ENCODE results near the gene FAM24A. TPM values are rescaled to one million over a fixed set of nuclear protein-coding genes. Genes with fewer than 3 reads are reported as not detected.
"Not testable (repeated sequence)": the region's sequence is repeated elsewhere in the genome, so short reads cannot be mapped to it uniquely, and the experiment has no call there.

FAM24A gene
- total RNA-seq, 1 experiment from 2014 or later: not detected

GRCh38 chr10:122879339-122880273 lies 30.8 kb upstream of the FAM24A start, which contains the start of gene FAM24B:
TSS of gene FAM24B (minus strand) at chr10:122879581. CDS start at chr10:122850515, 29,066 bp downstream.
- Histone ChIP-seq H3K4me3 (peak within 1 kb of the TSS; percentile 58), H3K9me3 (replicated peaks) (no peaks in the 10 kb centered on the region), H3K27ac (peak within 1 kb of the TSS; percentile 37), H3K27me3 (replicated peaks) (no peaks in the 10 kb centered on the region), H3K36me3 (peaks cover 21% of the 10 kb centered on the region), H3K4me1 (replicated peaks) (peaks cover 25% of the 10 kb centered on the region)
- DNase-seq (ENCODE audit: low read depth in 1 of 2, low spot score in 2 of 2): peak; percentile 93 to 98

DNA sequence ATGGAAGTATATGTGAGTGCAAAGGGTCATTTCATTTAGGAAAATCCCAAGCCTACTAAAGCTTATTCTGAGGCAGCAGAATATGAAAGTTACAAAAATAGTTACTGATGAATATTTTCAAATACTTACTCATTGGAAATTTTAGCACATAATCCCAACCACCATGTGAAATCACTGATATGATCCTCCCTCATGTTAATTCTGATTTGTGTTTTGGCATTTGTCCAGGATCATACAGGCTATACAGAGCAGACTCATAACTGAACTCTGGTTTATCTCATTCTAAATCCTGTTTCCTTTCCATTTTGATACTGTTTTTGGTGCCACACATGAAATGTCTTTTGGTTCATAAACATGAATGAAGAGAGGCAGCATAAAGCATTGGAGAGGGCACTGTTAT lies 27.6 kb upstream of the FAM24A start:
- peaks cover 18% of the 10 kb centered on the region for H3K4me1 ChIP-seq (replicated peaks)
- H3K4me3 ChIP-seq: no peak overlapping the region
- H3K27me3 ChIP-seq (replicated peaks): no peaks in the 10 kb centered on the region
- no peak for DNase-seq (ENCODE audit: low read depth in 1 of 2, low spot score in 2 of 2)
- H3K9me3 ChIP-seq (replicated peaks): no peaks in the 10 kb centered on the region
- 0 out of 2 replicates have a peak, but pooled peaks cover 4% of the 10 kb centered on the region for H3K36me3 ChIP-seq
- no peak overlapping the region for H3K27ac ChIP-seq

- peaks cover 7% of the 10 kb centered on the region for H3K4me1 ChIP-seq (replicated peaks)
Observed at GRCh38 chr10:122884166-122884565, 26.2 kb upstream of the FAM24A start.

GRCh38 chr10:122894261-122894944 lies 16.0 kb upstream of the FAM24A start:
- Histone ChIP-seq H3K27ac (no peak overlapping the region), H3K36me3 (no peaks in the 10 kb centered on the region), H3K27me3 (replicated peaks) (no peaks in the 10 kb centered on the region), H3K4me3 (no peak overlapping the region), H3K9me3 (replicated peaks) (no peaks in the 10 kb centered on the region), H3K4me1 (replicated peaks) (no peaks in the 10 kb centered on the region)
- no peak for DNase-seq (ENCODE audit: low read depth in 1 of 2, low spot score in 2 of 2)

More at GRCh38 chr10:122884166-122884565, 26.2 kb upstream of the FAM24A start:
- Histone ChIP-seq H3K27me3 (replicated peaks) (no peaks in the 10 kb centered on the region), H3K4me3 (no peak overlapping the region), H3K27ac (no peak overlapping the region), H3K36me3 (no peaks in the 10 kb centered on the region), H3K9me3 (replicated peaks) (no peaks in the 10 kb centered on the region)
- no peak for DNase-seq (ENCODE audit: low read depth in 1 of 2, low spot score in 2 of 2)

GRCh38 chr10:122903861-122904260 lies 6.5 kb upstream of the FAM24A start:
- H3K4me3 ChIP-seq; H3K27me3 ChIP-seq (replicated peaks); H3K27ac ChIP-seq: not testable (repeated sequence)

GRCh38 chr10:122911889-122912484 lies 1.6 kb downstream of the FAM24A start:
- no peaks in the 10 kb centered on the region for H3K4me1 ChIP-seq (replicated peaks)
- peak; percentile 30 to 53 for DNase-seq (ENCODE audit: low read depth in 1 of 2, low spot score in 2 of 2)
- no peaks in the 10 kb centered on the region for H3K9me3 ChIP-seq (replicated peaks)
- no peak overlapping the region for H3K4me3 ChIP-seq
- H3K27me3 ChIP-seq (replicated peaks): no peaks in the 10 kb centered on the region
- no peaks in the 10 kb centered on the region for H3K36me3 ChIP-seq
- H3K27ac ChIP-seq: no peak overlapping the region

More at GRCh38 chr10:122903861-122904260, 6.5 kb upstream of the FAM24A start:
- not testable (repeated sequence) for H3K36me3 ChIP-seq; DNase-seq (ENCODE audit: low read depth in 1 of 2, low spot score in 2 of 2); H3K9me3 ChIP-seq (replicated peaks); H3K4me1 ChIP-seq (replicated peaks)

GRCh38 chr10:122915700-122916099 lies 5.3 kb downstream of the FAM24A start:
- H3K27ac ChIP-seq: no peak overlapping the region
- H3K36me3 ChIP-seq: no peaks in the 10 kb centered on the region
- DNase-seq (ENCODE audit: low read depth in 1 of 2, low spot score in 2 of 2): no peak
- no peaks in the 10 kb centered on the region for H3K9me3 ChIP-seq (replicated peaks)
- no peaks in the 10 kb centered on the region for H3K4me1 ChIP-seq (replicated peaks)
- H3K4me3 ChIP-seq: no peak overlapping the region
- H3K27me3 ChIP-seq (replicated peaks): no peaks in the 10 kb centered on the region

DNA sequence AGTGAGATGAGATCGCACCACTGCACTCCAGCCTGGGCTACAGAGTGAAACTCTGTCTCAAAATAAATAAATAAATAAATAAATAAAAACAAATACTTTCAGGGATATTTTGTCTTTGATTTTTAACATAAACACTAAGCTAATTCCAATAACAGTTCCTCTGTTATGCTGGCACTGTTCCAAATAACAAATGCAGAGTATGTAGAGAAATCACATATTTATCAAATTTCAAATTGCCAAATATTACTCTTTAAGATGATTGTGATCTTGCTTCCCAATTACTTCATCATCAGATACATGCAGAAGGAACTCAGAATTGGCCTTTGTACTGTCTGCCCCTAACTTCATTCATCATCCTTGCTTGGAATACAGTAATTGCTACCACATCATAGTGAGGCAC lies 19.7 kb downstream of the FAM24A start:
- Histone ChIP-seq H3K27ac (no peak overlapping the region), H3K9me3 (replicated peaks) (no peaks in the 10 kb centered on the region), H3K27me3 (replicated peaks) (no peaks in the 10 kb centered on the region), H3K4me1 (replicated peaks) (no peaks in the 10 kb centered on the region), H3K4me3 (no peak overlapping the region), H3K36me3 (peaks cover 24% of the 10 kb centered on the region; the same call in 1 of the 2 replicates)
- DNase-seq (ENCODE audit: low read depth in 1 of 2, low spot score in 2 of 2): no peak

- Histone ChIP-seq H3K9me3 (replicated peaks) (no peaks in the 10 kb centered on the region), H3K4me1 (replicated peaks) (no peaks in the 10 kb centered on the region), H3K36me3 (peaks cover 28% of the 10 kb centered on the region; the same call in 1 of the 2 replicates), H3K4me3 (no peak overlapping the region), H3K27me3 (replicated peaks) (no peaks in the 10 kb centered on the region), H3K27ac (no peak overlapping the region)
- DNase-seq (ENCODE audit: low read depth in 1 of 2, low spot score in 2 of 2): no peak
Observed at GRCh38 chr10:122931088-122931906, 20.9 kb downstream of the FAM24A start.

DNA sequence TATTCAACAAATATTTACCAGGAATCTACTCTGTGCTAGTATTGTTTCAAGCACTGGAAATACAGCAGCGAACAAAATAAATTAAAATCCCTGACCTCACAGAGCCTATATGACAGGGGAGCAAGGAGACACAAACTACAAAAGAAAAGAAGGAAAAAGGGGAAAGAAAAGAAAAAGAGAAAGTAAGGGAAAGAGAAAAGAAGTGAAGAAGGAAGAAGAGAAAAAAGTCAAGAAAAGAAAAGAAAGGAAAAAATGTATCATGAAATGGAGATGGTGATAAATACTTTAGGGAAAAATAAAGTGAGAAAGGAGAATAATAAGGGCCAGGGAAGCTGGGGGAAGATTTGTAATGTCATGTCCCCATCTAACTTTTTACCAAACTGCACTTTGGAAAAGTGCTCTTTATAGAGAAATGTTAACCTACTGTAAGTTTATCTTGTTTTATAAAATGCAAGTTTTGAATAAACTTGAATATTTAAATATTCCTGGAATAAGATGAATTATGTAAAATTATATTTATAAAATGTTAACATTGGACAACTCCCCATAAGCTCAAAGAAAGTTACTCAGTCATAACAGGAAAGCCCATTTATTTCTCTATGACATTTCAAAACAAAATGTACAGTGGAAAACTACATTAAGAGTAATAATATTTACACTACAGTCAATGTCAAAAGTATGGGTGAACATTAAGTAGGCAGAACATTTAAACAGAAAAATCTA lies 28.9 kb downstream of the FAM24A start:
- H3K9me3 ChIP-seq (replicated peaks): no peaks in the 10 kb centered on the region
- H3K27me3 ChIP-seq (replicated peaks): no peaks in the 10 kb centered on the region
- H3K27ac ChIP-seq: no peak overlapping the region
- no peak for DNase-seq (ENCODE audit: low read depth in 1 of 2, low spot score in 2 of 2)
- peaks cover 29% of the 10 kb centered on the region for H3K36me3 ChIP-seq
- H3K4me3 ChIP-seq: no peak overlapping the region
- H3K4me1 ChIP-seq (replicated peaks): no peaks in the 10 kb centered on the region

DNA sequence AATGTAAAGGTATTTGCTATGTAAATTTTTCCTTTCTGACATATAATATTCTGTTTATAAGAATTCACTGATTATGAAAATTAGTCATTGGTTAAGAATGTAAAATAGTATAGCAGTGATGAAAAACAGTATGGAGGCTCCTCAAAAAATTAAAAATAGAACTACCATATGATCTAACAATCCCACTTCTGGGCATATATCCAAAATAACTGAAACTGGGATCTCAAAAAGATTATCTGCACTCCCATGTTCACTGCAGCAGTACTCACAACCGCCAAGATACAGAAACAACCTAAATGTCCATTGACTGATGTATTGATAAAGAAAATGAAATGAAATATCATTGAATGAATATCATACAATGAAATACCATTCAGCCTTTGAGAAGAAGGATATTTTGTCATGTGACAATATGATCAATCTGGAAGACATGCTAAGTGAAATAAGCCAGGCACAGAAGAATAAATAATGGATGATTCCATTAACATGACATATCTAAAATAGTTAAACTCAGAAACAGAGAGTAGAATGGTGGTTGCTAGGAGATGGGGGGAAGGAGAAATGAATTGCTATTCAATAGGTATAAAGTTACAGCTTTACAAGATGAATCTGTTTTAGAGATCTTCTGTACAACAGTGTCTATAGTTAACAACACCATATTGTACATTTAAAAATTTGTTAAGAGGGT lies 29.6 kb downstream of the FAM24A start:
- Histone ChIP-seq H3K27me3 (replicated peaks) (no peaks in the 10 kb centered on the region), H3K9me3 (replicated peaks) (no peaks in the 10 kb centered on the region), H3K27ac (no peak overlapping the region), H3K4me3 (no peak overlapping the region), H3K4me1 (replicated peaks) (no peaks in the 10 kb centered on the region), H3K36me3 (peaks cover 26% of the 10 kb centered on the region)
- no peak for DNase-seq (ENCODE audit: low read depth in 1 of 2, low spot score in 2 of 2)

GRCh38 chr10:122949296-122949695 lies 38.9 kb downstream of the FAM24A start:
- H3K36me3 ChIP-seq: peaks cover 51% of the 10 kb centered on the region
- no peak for DNase-seq (ENCODE audit: low read depth in 1 of 2, low spot score in 2 of 2)
- H3K27me3 ChIP-seq (replicated peaks): no peaks in the 10 kb centered on the region
- peaks cover 10% of the 10 kb centered on the region for H3K4me1 ChIP-seq (replicated peaks)
- no peak overlapping the region for H3K27ac ChIP-seq
- no peaks in the 10 kb centered on the region; the same call in 1 of the 2 replicates for H3K9me3 ChIP-seq (replicated peaks)
- H3K4me3 ChIP-seq: no peak overlapping the region

All from SJSA1 (cell line).